Bone marrow (tissue), 2 donors: ENCODE results near the gene TUFT1.
"Not testable (repeated sequence)": the region's sequence is repeated elsewhere in the genome, so short reads cannot be mapped to it uniquely, and the experiment has no call there.

ENCODE experiments used
- DNase-seq, 2 donors: peaks; one replicate each; lab custom pipeline; 2025; lab: John Stamatoyannopoulos, UW

The TUFT1 gene

DNA sequence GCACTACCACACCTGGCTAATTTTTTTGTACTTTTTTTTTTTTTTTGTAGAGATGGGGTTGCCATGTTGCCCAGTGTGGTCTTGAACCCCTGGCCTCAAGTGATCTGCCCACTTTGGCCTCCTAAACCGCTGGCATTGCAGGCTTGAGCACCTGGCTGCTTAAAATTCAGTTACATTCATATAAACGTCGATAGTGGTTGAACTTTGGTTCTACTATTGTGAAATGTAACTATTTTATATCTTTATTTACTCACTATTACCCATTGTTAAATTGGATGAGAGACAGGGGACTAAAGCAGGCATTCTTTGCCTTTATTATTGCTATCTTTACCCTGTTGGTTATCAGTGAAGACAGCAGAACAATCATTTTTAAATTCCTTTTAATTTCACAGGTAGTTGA, 77.9 kb downstream of the TUFT1 start:
- DNase-seq = no peak

DNA sequence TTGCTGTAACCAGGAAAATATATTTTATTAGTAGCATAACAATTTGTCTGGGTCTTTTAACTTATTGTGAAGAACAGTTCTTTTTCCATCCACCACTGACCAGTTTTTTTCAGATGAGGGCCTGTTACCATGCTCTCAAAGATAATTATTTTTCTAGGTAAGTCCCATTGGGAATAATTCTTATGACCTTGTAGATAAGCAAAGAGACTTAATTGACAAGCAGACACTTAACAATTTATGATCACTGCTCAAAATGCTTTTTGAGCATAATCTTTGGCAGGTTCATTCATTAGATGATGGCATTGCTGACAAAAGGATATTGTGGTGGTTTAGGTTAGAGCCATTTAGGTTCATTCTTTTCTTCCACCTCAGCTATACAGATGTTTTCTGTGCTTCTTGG, 78.4 kb downstream of the TUFT1 start:
- no peak for DNase-seq

DNA sequence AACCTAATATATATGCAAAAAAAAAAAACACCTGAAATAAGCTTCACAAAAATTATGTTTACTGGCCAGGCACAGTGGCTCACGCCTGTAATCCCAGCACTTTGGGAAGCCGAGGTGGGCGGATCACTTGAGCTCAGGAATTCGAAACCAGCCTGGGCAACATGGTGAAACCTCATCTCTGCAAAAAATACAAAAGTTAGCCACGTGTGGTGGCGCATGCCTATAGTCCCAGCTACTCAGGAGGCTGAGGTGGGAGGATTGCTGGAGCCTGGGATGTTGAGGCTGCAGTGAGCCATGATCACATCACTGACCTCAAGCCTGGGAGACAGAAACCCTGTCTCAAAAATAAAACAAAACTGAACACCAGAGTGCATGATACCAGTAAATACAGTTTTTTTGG, 78.9 kb downstream of the TUFT1 start:
- DNase-seq = not testable (repeated sequence)

DNA sequence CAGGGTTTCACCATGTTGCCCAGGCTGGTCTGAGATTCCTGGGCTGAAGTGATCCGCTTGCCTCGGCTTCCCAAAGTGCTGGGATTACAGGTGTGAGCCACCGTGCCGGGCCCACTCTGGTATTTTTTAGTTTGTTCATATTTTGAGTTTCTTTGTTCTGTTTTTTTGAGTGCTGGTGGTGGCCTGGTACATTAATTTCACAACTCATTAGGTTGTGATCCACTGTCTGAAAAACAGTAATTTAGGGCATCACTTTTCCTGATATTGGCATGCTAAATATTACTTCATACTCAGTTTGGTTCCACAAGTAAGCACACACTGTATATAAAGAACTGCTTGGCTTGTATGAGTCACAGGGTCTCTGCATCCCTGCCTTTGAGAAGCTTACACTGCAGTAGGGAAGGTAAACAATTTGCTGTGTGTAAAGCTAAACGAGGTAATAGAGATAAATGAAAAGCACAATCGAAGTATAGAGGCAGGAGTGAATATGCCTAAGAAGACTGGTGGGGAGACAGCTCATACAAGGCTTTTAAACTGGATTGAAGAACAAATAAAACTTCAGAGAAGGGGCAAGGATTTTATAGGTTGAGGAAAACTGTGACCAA, 79.5 kb downstream of the TUFT1 start:
- peak in 1 of 2 donors; percentile 9 for DNase-seq

- no peak for DNase-seq
These were observed 80.2 kb downstream of the TUFT1 start for GRCh38 chr1:151620286-151620685.

DNA sequence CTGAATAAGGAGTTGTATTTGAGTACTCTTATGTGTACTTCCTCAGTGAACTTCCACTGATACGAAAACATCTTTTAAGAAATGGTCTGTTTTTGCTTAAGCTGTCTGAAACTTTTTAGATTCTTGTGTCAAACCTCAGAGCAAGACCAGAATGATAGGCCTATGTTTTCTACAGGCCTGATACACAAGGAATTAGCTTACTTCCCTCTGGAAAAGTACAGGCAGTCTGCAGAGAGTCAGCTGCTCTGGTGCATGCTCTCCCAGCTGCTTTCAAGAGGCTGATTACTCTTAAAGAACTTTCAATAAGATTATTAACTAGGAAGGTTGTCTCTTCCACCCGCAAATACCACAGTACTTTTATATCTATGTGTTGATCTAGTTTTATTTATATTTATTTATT, 81.2 kb downstream of the TUFT1 start:
- no peak for DNase-seq

DNA sequence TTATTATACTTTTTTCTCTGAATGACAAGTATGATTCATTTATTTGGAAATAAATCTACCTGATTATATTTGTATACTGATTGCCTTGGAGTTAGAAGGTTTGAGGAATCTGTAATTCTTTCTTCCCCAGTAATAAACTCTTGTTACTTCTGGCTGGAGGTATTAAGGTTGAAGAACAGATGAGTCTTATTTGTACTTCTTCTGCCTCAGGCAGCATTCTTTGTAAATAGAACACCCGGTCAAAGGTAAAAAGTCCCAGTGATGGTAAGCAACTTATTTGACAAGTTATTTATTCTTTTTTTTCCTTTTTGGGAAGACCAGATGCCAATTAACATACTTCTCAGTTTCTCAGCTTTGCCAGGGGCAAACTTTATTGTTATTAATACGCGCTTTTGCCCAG, 84.7 kb downstream of the TUFT1 start:
- no peak for DNase-seq

- no peak for DNase-seq
These were observed 86.7 kb downstream of the TUFT1 start for GRCh38 chr1:151626740-151627334.

GRCh38 chr1:151629278-151629677, 89.2 kb downstream of the TUFT1 start:
- no peak for DNase-seq
